Suppressor macrophage treated with lipopolysaccharide for 1 hour (primary cell): ENCODE results near the gene OVCA2.
"Not testable (repeated sequence)": the region's sequence is repeated elsewhere in the genome, so short reads cannot be mapped to it uniquely, and the experiment has no call there.

Source experiments
- DNase-seq, 3 donors: peaks; one replicate each; pipeline ENCODE4 v3.0.0-alpha.2; 2020 to 2022

Gene OVCA2

GRCh38 chr17:2041561-2042389 is at the start of gene OVCA2:
Gene OVCA2 (plus strand): TSS chr17:2042022. CDS start chr17:2042048, 26 bp downstream.
- DNase-seq = peak; percentile 95 to 96 (median 96)

- DNase-seq = no peak
These were observed 49.3 kb upstream of the OVCA2 start for GRCh38 chr17:1992541-1992940.

GRCh38 chr17:1994707-1995106 is 47.1 kb upstream of the OVCA2 start:
- no peak for DNase-seq

GRCh38 chr17:1995321-1995892 is 46.4 kb upstream of the OVCA2 start:
- no peak for DNase-seq

- DNase-seq = no peak
These were observed 45.7 kb upstream of the OVCA2 start for GRCh38 chr17:1995907-1996799.

GRCh38 chr17:1996800-1997288 is 45.0 kb upstream of the OVCA2 start:
- DNase-seq = no peak

- DNase-seq = no peak
These were observed 44.4 kb upstream of the OVCA2 start for GRCh38 chr17:1997289-1997926.

GRCh38 chr17:1997927-1998742 is 43.7 kb upstream of the OVCA2 start:
- DNase-seq = peak in 1 of 3 donors; percentile 28

- peak in 1 of 3 donors; percentile 26 for DNase-seq
These were observed 42.1 kb upstream of the OVCA2 start for GRCh38 chr17:1999557-2000251.

- DNase-seq = no peak
These were observed 39.0 kb upstream of the OVCA2 start for GRCh38 chr17:2002767-2003329.

- DNase-seq = no peak
These were observed 38.3 kb upstream of the OVCA2 start for GRCh38 chr17:2003525-2003924.

GRCh38 chr17:2004435-2004952 is 37.3 kb upstream of the OVCA2 start:
- DNase-seq = no peak

- DNase-seq = peak; percentile 39 to 56 (median 51)
These were observed 33.3 kb upstream of the OVCA2 start for GRCh38 chr17:2008332-2009126.

GRCh38 chr17:2009737-2010136 is 32.1 kb upstream of the OVCA2 start:
- DNase-seq = no peak

- DNase-seq = peak; percentile 24 to 55 (median 35)
These were observed 30.1 kb upstream of the OVCA2 start for GRCh38 chr17:2011411-2012371.

- DNase-seq = no peak
These were observed 29.3 kb upstream of the OVCA2 start for GRCh38 chr17:2012499-2012898.

- DNase-seq = not testable (repeated sequence)
These were observed 28.4 kb upstream of the OVCA2 start for GRCh38 chr17:2013220-2013993.

GRCh38 chr17:2013994-2014317 is 27.9 kb upstream of the OVCA2 start:
- DNase-seq = no peak
